PC-9 (cell line): Measurements from ENCODE around the gene TRAF1.

Experiments used
- EZH2 ChIP-seq: fragments of 200-600 bp; sonication (generic); IDR thresholded peaks from 2 replicates; pipeline ENCODE4 v1.8.0; 2017; ENCODE audit warnings: antibody characterized with exemption, low read depth
- TF ChIP-seq, protein P1 (sequence below): fragments of 200-600 bp; sonication (generic); conservative IDR thresholded peaks from 2 replicates; pipeline ENCODE4 v1.6.1; 2017; ENCODE audit warnings: mixed run types, antibody characterized with exemption, mild to moderate bottlenecking, moderate library complexity

DNA sequence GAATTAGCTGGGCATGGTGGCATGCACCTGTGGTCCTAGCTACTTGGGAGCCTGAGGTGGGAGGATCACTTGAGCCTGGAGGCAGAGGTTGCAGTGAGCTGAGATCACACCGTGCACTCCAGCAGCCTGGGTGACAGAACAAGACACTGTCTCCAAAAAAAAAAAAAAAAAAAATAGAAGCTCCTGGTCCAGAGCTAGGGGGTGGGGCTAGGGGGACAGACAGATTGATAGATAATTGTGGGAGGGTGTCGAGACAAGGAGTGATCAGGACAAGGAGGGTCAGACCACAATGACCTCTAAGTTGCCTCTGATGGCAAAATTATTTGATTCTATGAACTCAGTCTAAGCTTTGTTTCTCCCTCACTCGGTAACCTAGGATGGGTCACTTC lies 43.0 kb downstream of the TRAF1 start:
- TF ChIP-seq, protein P1, sequence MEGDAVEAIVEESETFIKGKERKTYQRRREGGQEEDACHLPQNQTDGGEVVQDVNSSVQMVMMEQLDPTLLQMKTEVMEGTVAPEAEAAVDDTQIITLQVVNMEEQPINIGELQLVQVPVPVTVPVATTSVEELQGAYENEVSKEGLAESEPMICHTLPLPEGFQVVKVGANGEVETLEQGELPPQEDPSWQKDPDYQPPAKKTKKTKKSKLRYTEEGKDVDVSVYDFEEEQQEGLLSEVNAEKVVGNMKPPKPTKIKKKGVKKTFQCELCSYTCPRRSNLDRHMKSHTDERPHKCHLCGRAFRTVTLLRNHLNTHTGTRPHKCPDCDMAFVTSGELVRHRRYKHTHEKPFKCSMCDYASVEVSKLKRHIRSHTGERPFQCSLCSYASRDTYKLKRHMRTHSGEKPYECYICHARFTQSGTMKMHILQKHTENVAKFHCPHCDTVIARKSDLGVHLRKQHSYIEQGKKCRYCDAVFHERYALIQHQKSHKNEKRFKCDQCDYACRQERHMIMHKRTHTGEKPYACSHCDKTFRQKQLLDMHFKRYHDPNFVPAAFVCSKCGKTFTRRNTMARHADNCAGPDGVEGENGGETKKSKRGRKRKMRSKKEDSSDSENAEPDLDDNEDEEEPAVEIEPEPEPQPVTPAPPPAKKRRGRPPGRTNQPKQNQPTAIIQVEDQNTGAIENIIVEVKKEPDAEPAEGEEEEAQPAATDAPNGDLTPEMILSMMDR: no peak
- no peak for TF ChIP-seq EZH2
